HEK293 (cell line): ENCODE results near the gene PRPF8.

Experiments
- ATF2 ChIP-seq: fragments of 450-650 bp; formaldehyde crosslinking; IDR thresholded peaks from 2 replicates; pipeline ENCODE4 v1.5.1; 2016; ENCODE audit warnings: missing biosample characterization, missing genetic modification characterization, low read depth
- FEZF1 ChIP-seq: fragments of 450-650 bp; formaldehyde crosslinking; IDR thresholded peaks from 2 replicates; pipeline ENCODE4 v1.5.1; 2016; ENCODE audit warnings: missing biosample characterization, missing genetic modification characterization
- IKZF3 ChIP-seq: fragments of 450-650 bp; IDR thresholded peaks from 2 replicates; pipeline ENCODE4 v1.5.0; 2018; ENCODE audit warnings: missing biosample characterization, mild to moderate bottlenecking, missing genetic modification characterization, moderate library complexity
- OSR2 ChIP-seq: fragments of 450-650 bp; formaldehyde crosslinking; IDR thresholded peaks from 2 replicates; pipeline ENCODE4 v1.5.1; 2016; ENCODE audit warnings: missing biosample characterization, missing genetic modification characterization
- PBX3 ChIP-seq: sonication (generic); formaldehyde crosslinking; IDR thresholded peaks from 2 replicates; pipeline ENCODE4 v1.8.1; 2022; ENCODE audit warnings: mild to moderate bottlenecking, moderate library complexity, missing genetic modification reagents
- REST ChIP-seq: fragments of 450-650 bp; formaldehyde crosslinking; IDR thresholded peaks from 2 replicates; pipeline ENCODE4 v1.5.1; 2016; ENCODE audit warnings: missing biosample characterization, missing genetic modification characterization
- TRIM28 ChIP-seq: IDR thresholded peaks from 2 replicates; pipeline ENCODE4 v1.6.1; 2011; ENCODE audit warnings: low read length, control low read depth, borderline replicate concordance
- ZBTB10 ChIP-seq: fragments of 450-650 bp; formaldehyde crosslinking; IDR thresholded peaks from 2 replicates; pipeline ENCODE4 v1.5.1; 2016; ENCODE audit warnings: missing biosample characterization, missing genetic modification characterization
- ZBTB11 ChIP-seq: fragments of 450-650 bp; formaldehyde crosslinking; conservative IDR thresholded peaks from 2 replicates; pipeline ENCODE4 v1.5.1; 2016; ENCODE audit warnings: low read depth, missing biosample characterization, missing genetic modification characterization
- ZBTB20 ChIP-seq: fragments of 450-650 bp; formaldehyde crosslinking; IDR thresholded peaks from 2 replicates; pipeline ENCODE4 v1.5.1; 2016; ENCODE audit warnings: missing biosample characterization, missing genetic modification characterization
- ZBTB26 ChIP-seq: fragments of 450-650 bp; formaldehyde crosslinking; optimal IDR thresholded peaks from 2 replicates; pipeline ENCODE3; 2016; ENCODE audit warnings: missing biosample characterization, mild to moderate bottlenecking, missing genetic modification characterization
- ZBTB7A ChIP-seq: fragments of 450-650 bp; formaldehyde crosslinking; IDR thresholded peaks from 2 replicates; pipeline ENCODE4 v1.5.1; 2016; ENCODE audit warnings: low read depth, missing biosample characterization, missing genetic modification characterization
- ZNF138 ChIP-seq: fragments of 450-650 bp; formaldehyde crosslinking; IDR thresholded peaks from 2 replicates; pipeline ENCODE4 v1.5.1; 2016; ENCODE audit warnings: missing biosample characterization, missing genetic modification characterization, borderline replicate concordance
- ZNF146 ChIP-seq: fragments of 450-650 bp; formaldehyde crosslinking; IDR thresholded peaks from 2 replicates; pipeline ENCODE4 v1.5.1; 2016; ENCODE audit warnings: missing biosample characterization, missing genetic modification characterization
- ZNF16 ChIP-seq: fragments of 450-650 bp; formaldehyde crosslinking; IDR thresholded peaks from 2 replicates; pipeline ENCODE4 v1.5.1; 2016; ENCODE audit warnings: low read depth, missing biosample characterization, missing genetic modification characterization
- ZNF202 ChIP-seq: fragments of 450-650 bp; formaldehyde crosslinking; IDR thresholded peaks from 2 replicates; pipeline ENCODE4 v1.5.1; 2016; ENCODE audit warnings: missing biosample characterization, missing genetic modification characterization, borderline replicate concordance
- ZNF221 ChIP-seq: fragments of 450-650 bp; formaldehyde crosslinking; IDR thresholded peaks from 2 replicates; pipeline ENCODE4 v1.5.1; 2017; ENCODE audit warnings: missing biosample characterization, missing genetic modification characterization, borderline replicate concordance
- ZNF610 ChIP-seq: fragments of 450-650 bp; formaldehyde crosslinking; IDR thresholded peaks from 2 replicates; pipeline ENCODE4 v1.5.1; 2016; ENCODE audit warnings: missing biosample characterization, missing genetic modification characterization, borderline replicate concordance
- ZNF629 ChIP-seq: fragments of 450-650 bp; formaldehyde crosslinking; IDR thresholded peaks from 2 replicates; pipeline ENCODE4 v1.5.1; 2017; ENCODE audit warnings: missing biosample characterization, missing genetic modification characterization
- ZNF660 ChIP-seq: fragments of 450-650 bp; IDR thresholded peaks from 2 replicates; pipeline ENCODE4 v1.5.1; 2018; ENCODE audit warnings: missing biosample characterization, mild to moderate bottlenecking, missing genetic modification characterization
- ZNF670 ChIP-seq: fragments of 450-650 bp; formaldehyde crosslinking; IDR thresholded peaks from 2 replicates; pipeline ENCODE4 v1.5.1; 2016; ENCODE audit warnings: missing biosample characterization, missing genetic modification characterization, low read depth
- ZNF677 ChIP-seq: fragments of 450-650 bp; IDR thresholded peaks from 2 replicates; pipeline ENCODE4 v1.5.0; 2018; ENCODE audit warnings: missing biosample characterization, mild to moderate bottlenecking, missing genetic modification characterization, moderate library complexity
- ZNF707 ChIP-seq: fragments of 450-650 bp; formaldehyde crosslinking; IDR thresholded peaks from 2 replicates; pipeline ENCODE4 v1.5.1; 2016; ENCODE audit warnings: missing biosample characterization, missing genetic modification characterization
- ZNF785 ChIP-seq: fragments of 450-650 bp; formaldehyde crosslinking; IDR thresholded peaks from 2 replicates; pipeline ENCODE4 v1.5.1; 2016; ENCODE audit warnings: missing biosample characterization, missing genetic modification characterization
- ZNF830 ChIP-seq: fragments of 450-650 bp; IDR thresholded peaks from 2 replicates; pipeline ENCODE4 v1.5.0; 2018; ENCODE audit warnings: missing biosample characterization, missing genetic modification characterization, low read depth, mild to moderate bottlenecking, moderate library complexity

PRPF8 gene

GRCh38 chr17:1684378-1685189, at the start of gene PRPF8 (continued):
- TF ChIP-seq ATF2, result no peak
- TF ChIP-seq IKZF3 (tag by site-specific recombination), result no peak
- TF ChIP-seq FEZF1 (tag by site-specific recombination), result peak; percentile 91
- TF ChIP-seq ZNF830 (tag by site-specific recombination), result no peak
- no peak for TF ChIP-seq ZNF707
- no peak for TF ChIP-seq ZNF16 (tag by site-specific recombination)
- TF ChIP-seq OSR2 (tag by site-specific recombination), result no peak
- TF ChIP-seq ZBTB10 (tag by site-specific recombination), result peak; percentile 71; the same call in 1 of the 2 replicates
- no peak for TF ChIP-seq ZNF670 (tag by site-specific recombination)
- TF ChIP-seq ZNF629 (tag by site-specific recombination), result peak; percentile 64
- peak; percentile 84; the same call in 1 of the 2 replicates for TF ChIP-seq ZNF610
- TF ChIP-seq ZBTB11, result peak; percentile 81
- TF ChIP-seq ZNF677 (tag by site-specific recombination), result no peak
- TF ChIP-seq TRIM28, result peak; percentile 64; the same call in 1 of the 2 replicates
- no peak for TF ChIP-seq ZNF221 (tag by site-specific recombination)
- peak; percentile 67; the same call in 1 of the 2 replicates for TF ChIP-seq PBX3 (CRISPR knock-in tag)
- peak; percentile 79 for TF ChIP-seq ZBTB26 (tag by site-specific recombination)
- no peak for TF ChIP-seq ZNF202 (tag by site-specific recombination)
- no peak for TF ChIP-seq ZBTB7A
- no peak for TF ChIP-seq ZNF785 (tag by site-specific recombination)
- peak; percentile 99 for TF ChIP-seq ZBTB20
- no peak for TF ChIP-seq REST (tag by site-specific recombination)
- peak; percentile 38 for TF ChIP-seq ZNF660 (tag by site-specific recombination)
- TF ChIP-seq ZNF138 (tag by site-specific recombination), result no peak
- TF ChIP-seq ZNF146 (tag by site-specific recombination), result 0 out of 2 replicates have a peak, but pooled peaks have one; percentile 34
